HEK293 (cell line): Measurements from ENCODE around the gene MCAT.
A peak's percentile ranks its signal among the peaks of the same experiment; 100 is the strongest.

Source experiments
- CTCF ChIA-PET: fragments of 350-600 bp; formaldehyde crosslinking; extraction: SDS; loops from one replicate; lab custom pipeline; 2021; ENCODE audit warnings: antibody characterized with exemption; lab: Yijun Ruan, JAX
- POLR2A ChIA-PET: fragments of 300-600 bp; formaldehyde crosslinking; extraction: SDS; loops from one replicate; lab custom pipeline; 2020; ENCODE audit warnings: antibody characterized with exemption, inconsistent platforms; lab: Yijun Ruan, JAX
- H3K27ac ChIP-seq: fragments of 200-500 bp; sonication (Bioruptor generic); 2 replicates; pipeline ENCODE4 v1.5.1; 2014; ENCODE audit warnings: low read depth, low read length, control low read depth, inconsistent platforms; ENCODE audit errors: extremely low read depth
- H3K36me3 ChIP-seq, 2 experiments: fragments of 200-500 bp in 1 of 2; sonication (Bioruptor generic) in 1 of 2; 1 replicate in 1 of 2; 2 replicates in 1 of 2; pipeline ENCODE4 v1.5.1; 2014 to 2017; ENCODE audit warnings: inconsistent platforms in 2 of 2, low read length in 2 of 2; ENCODE audit not compliant: control insufficient read depth in 2 of 2, insufficient read depth in 1 of 2
- H3K4me1 ChIP-seq: fragments of 200-500 bp; sonication (Bioruptor generic); 2 replicates; pipeline ENCODE4 v1.5.1; 2014; ENCODE audit warnings: mild to moderate bottlenecking, low read length, inconsistent platforms; ENCODE audit not compliant: control insufficient read depth, insufficient read depth
- H3K4me3 ChIP-seq: 2 replicates; pipeline ENCODE4 v1.5.1; 2011; ENCODE audit warnings: low read depth, mild to moderate bottlenecking, control low read depth, low read length, moderate library complexity
- H3K9me3 ChIP-seq: fragments of 200-500 bp; sonication (Bioruptor generic); 2 replicates; pipeline ENCODE4 v1.5.1; 2014; ENCODE audit warnings: low read depth, low read length, inconsistent platforms; ENCODE audit not compliant: control insufficient read depth, insufficient read depth
- GLIS2 ChIP-seq: fragments of 450-650 bp; formaldehyde crosslinking; IDR thresholded peaks from 2 replicates; pipeline ENCODE4 v1.5.1; 2016; ENCODE audit warnings: missing biosample characterization, missing genetic modification characterization
- HOXC10 ChIP-seq: sonication (generic); formaldehyde crosslinking; IDR thresholded peaks from 2 replicates; pipeline ENCODE4 v1.8.1; 2023; ENCODE audit warnings: mild to moderate bottlenecking, missing genetic modification reagents
- HOXD13 ChIP-seq: sonication (generic); formaldehyde crosslinking; IDR thresholded peaks from 2 replicates; pipeline ENCODE4 v1.8.0; 2022; ENCODE audit warnings: missing genetic modification reagents, borderline replicate concordance
- KLF10 ChIP-seq: fragments of 450-650 bp; IDR thresholded peaks from 2 replicates; pipeline ENCODE4 v1.5.1; 2018; ENCODE audit warnings: missing biosample characterization, mild to moderate bottlenecking, missing genetic modification characterization
- MEIS1 ChIP-seq: sonication (generic); formaldehyde crosslinking; IDR thresholded peaks from 2 replicates; pipeline ENCODE4 v1.8.1; 2022; ENCODE audit warnings: missing genetic modification reagents, mild to moderate bottlenecking, borderline replicate concordance
- RBAK ChIP-seq: fragments of 450-650 bp; formaldehyde crosslinking; IDR thresholded peaks from 2 replicates; pipeline ENCODE4 v1.5.1; 2016; ENCODE audit warnings: missing biosample characterization, missing genetic modification characterization
- ZBTB49 ChIP-seq: fragments of 450-650 bp; formaldehyde crosslinking; IDR thresholded peaks from 2 replicates; pipeline ENCODE4 v1.5.1; 2016; ENCODE audit warnings: missing biosample characterization, missing genetic modification characterization, low read depth
- ZBTB7A ChIP-seq: fragments of 450-650 bp; formaldehyde crosslinking; IDR thresholded peaks from 2 replicates; pipeline ENCODE4 v1.5.1; 2016; ENCODE audit warnings: low read depth, missing biosample characterization, missing genetic modification characterization
- ZEB2 ChIP-seq: fragments of 450-650 bp; formaldehyde crosslinking; IDR thresholded peaks from 2 replicates; pipeline ENCODE4 v1.5.1; 2016; ENCODE audit warnings: missing biosample characterization, missing genetic modification characterization
- ZFHX2 ChIP-seq: fragments of 450-650 bp; formaldehyde crosslinking; conservative IDR thresholded peaks from 2 replicates; pipeline ENCODE4 v1.5.1; 2016; ENCODE audit warnings: missing biosample characterization, missing genetic modification characterization
- ZNF132 ChIP-seq: fragments of 450-650 bp; formaldehyde crosslinking; IDR thresholded peaks from 2 replicates; pipeline ENCODE4 v1.5.1; 2017; ENCODE audit warnings: missing biosample characterization, missing genetic modification characterization, borderline replicate concordance
- ZNF138 ChIP-seq: fragments of 450-650 bp; formaldehyde crosslinking; IDR thresholded peaks from 2 replicates; pipeline ENCODE4 v1.5.1; 2016; ENCODE audit warnings: missing biosample characterization, missing genetic modification characterization, borderline replicate concordance
- ZNF140 ChIP-seq: fragments of 450-650 bp; formaldehyde crosslinking; IDR thresholded peaks from 2 replicates; pipeline ENCODE4 v1.5.1; 2016; ENCODE audit warnings: missing biosample characterization, missing genetic modification characterization
- ZNF19 ChIP-seq: fragments of 450-650 bp; formaldehyde crosslinking; IDR thresholded peaks from 2 replicates; pipeline ENCODE4; 2016; ENCODE audit warnings: missing biosample characterization, missing genetic modification characterization, low read depth
- ZNF211 ChIP-seq: fragments of 450-650 bp; formaldehyde crosslinking; IDR thresholded peaks from 2 replicates; pipeline ENCODE4 v1.5.1; 2016; ENCODE audit warnings: low read depth, missing biosample characterization, missing genetic modification characterization
- ZNF23 ChIP-seq: fragments of 450-650 bp; formaldehyde crosslinking; IDR thresholded peaks from 2 replicates; pipeline ENCODE4 v1.5.1; 2016; ENCODE audit warnings: missing biosample characterization, missing genetic modification characterization, borderline replicate concordance
- ZNF354C ChIP-seq: fragments of 450-650 bp; formaldehyde crosslinking; IDR thresholded peaks from 2 replicates; pipeline ENCODE4 v1.5.1; 2016; ENCODE audit warnings: missing biosample characterization, missing genetic modification characterization, low read depth, borderline replicate concordance
- ZNF362 ChIP-seq: fragments of 450-650 bp; formaldehyde crosslinking; IDR thresholded peaks from 2 replicates; pipeline ENCODE4 v1.5.1; 2016; ENCODE audit warnings: missing biosample characterization, missing genetic modification characterization
- ZNF391 ChIP-seq: fragments of 450-650 bp; formaldehyde crosslinking; IDR thresholded peaks from 2 replicates; pipeline ENCODE4 v1.5.1; 2016; ENCODE audit warnings: low read depth, missing biosample characterization, missing genetic modification characterization, borderline replicate concordance
- ZNF394 ChIP-seq: fragments of 450-650 bp; formaldehyde crosslinking; IDR thresholded peaks from 2 replicates; pipeline ENCODE4 v1.5.1; 2016; ENCODE audit warnings: missing biosample characterization, missing genetic modification characterization, mild to moderate bottlenecking, moderate library complexity, borderline replicate concordance
- ZNF501 ChIP-seq: fragments of 450-650 bp; formaldehyde crosslinking; IDR thresholded peaks from 2 replicates; pipeline ENCODE4 v1.5.1; 2016; ENCODE audit warnings: missing biosample characterization, missing genetic modification characterization
- ZNF555 ChIP-seq: fragments of 450-650 bp; formaldehyde crosslinking; conservative IDR thresholded peaks from 2 replicates; pipeline ENCODE4 v1.5.1; 2017; ENCODE audit warnings: missing biosample characterization, mild to moderate bottlenecking, missing genetic modification characterization, inconsistent platforms
- ZNF585B ChIP-seq: fragments of 450-650 bp; formaldehyde crosslinking; IDR thresholded peaks from 2 replicates; pipeline ENCODE4 v1.5.1; 2016; ENCODE audit warnings: missing biosample characterization, missing genetic modification characterization
- ZNF600 ChIP-seq: fragments of 450-650 bp; formaldehyde crosslinking; IDR thresholded peaks from 2 replicates; pipeline ENCODE4 v1.5.1; 2016; ENCODE audit warnings: missing biosample characterization, missing genetic modification characterization
- ZNF623 ChIP-seq: fragments of 450-650 bp; formaldehyde crosslinking; IDR thresholded peaks from 2 replicates; pipeline ENCODE4 v1.5.1; 2016; ENCODE audit warnings: missing biosample characterization, missing genetic modification characterization
- ZNF629 ChIP-seq: fragments of 450-650 bp; formaldehyde crosslinking; IDR thresholded peaks from 2 replicates; pipeline ENCODE4 v1.5.1; 2017; ENCODE audit warnings: missing biosample characterization, missing genetic modification characterization
- ZNF645 ChIP-seq: fragments of 450-650 bp; formaldehyde crosslinking; IDR thresholded peaks from 2 replicates; pipeline ENCODE4; 2016; ENCODE audit warnings: missing biosample characterization, missing genetic modification characterization
- ZNF707 ChIP-seq: fragments of 450-650 bp; formaldehyde crosslinking; IDR thresholded peaks from 2 replicates; pipeline ENCODE4 v1.5.1; 2016; ENCODE audit warnings: missing biosample characterization, missing genetic modification characterization
- ZNF777 ChIP-seq: fragments of 450-650 bp; formaldehyde crosslinking; IDR thresholded peaks from 2 replicates; pipeline ENCODE4 v1.5.1; 2017; ENCODE audit warnings: missing biosample characterization, missing genetic modification characterization, borderline replicate concordance
- ZSCAN4 ChIP-seq: fragments of 450-650 bp; formaldehyde crosslinking; IDR thresholded peaks from 2 replicates; pipeline ENCODE4 v1.5.1; 2017; ENCODE audit warnings: missing biosample characterization, missing genetic modification characterization
- ZSCAN5A ChIP-seq: fragments of 450-650 bp; formaldehyde crosslinking; IDR thresholded peaks from 2 replicates; pipeline ENCODE4 v1.5.1; 2016; ENCODE audit warnings: missing biosample characterization, missing genetic modification characterization

MCAT gene

GRCh38 chr22:43142880-43143562 is at the start of gene MCAT:
MCAT (minus strand) TSS chr22:43143398; CDS start chr22:43143348, 50 bp downstream.
- H3K4me3 ChIP-seq = peak within 1 kb of the TSS; percentile 74
- peak within 1 kb of the TSS; percentile 68 for H3K27ac ChIP-seq
- peaks cover 3% of the 10 kb centered on the region; the same call in 1 of the 2 replicates for H3K4me1 ChIP-seq
- CTCF ChIA-PET = interaction anchor here (0.7 kb wide), 1 partner anchor 18 kb away, joined by 3 read pairs; no protein-coding TSS in a partner anchor
- POLR2A ChIA-PET = interaction anchor here (0.6 to 1.4 kb wide), 5 partner anchors 12 to 616 kb away, joined by 3 to 6 read pairs (median 4); no protein-coding TSS in a partner anchor
- no peaks in the 10 kb centered on the region for H3K9me3 ChIP-seq
- peaks cover 26 to 34% of the 10 kb centered on the region in 2 experiments for H3K36me3 ChIP-seq
- TF ChIP-seq ZNF23 = no peak
- TF ChIP-seq ZNF138 (tag by site-specific recombination) = no peak
- TF ChIP-seq MEIS1 = peak; percentile 35; the same call in 1 of the 2 replicates
- TF ChIP-seq ZNF629 (tag by site-specific recombination) = peak; percentile 52
- TF ChIP-seq ZEB2 (tag by site-specific recombination) = peak; percentile 70; the same call in 1 of the 2 replicates
- TF ChIP-seq ZBTB7A (tag by site-specific recombination) = no peak
- TF ChIP-seq ZNF777 (tag by site-specific recombination) = 0 out of 2 replicates have a peak, but pooled peaks have one; percentile 37
- TF ChIP-seq KLF10 (tag by site-specific recombination) = peak; percentile 65
- TF ChIP-seq ZNF585B (tag by site-specific recombination) = peak; percentile 4; the same call in 1 of the 2 replicates
- no peak; the same call in 1 of the 2 replicates for TF ChIP-seq ZNF391 (tag by site-specific recombination)
- no peak for TF ChIP-seq ZNF19
- TF ChIP-seq ZNF600 (tag by site-specific recombination) = peak; percentile 48; the same call in 1 of the 2 replicates
- no peak for TF ChIP-seq ZSCAN4 (tag by site-specific recombination)
- TF ChIP-seq ZNF555 (tag by site-specific recombination) = no peak
- TF ChIP-seq ZNF132 = no peak
- TF ChIP-seq RBAK (tag by site-specific recombination) = no peak
- TF ChIP-seq ZNF645 (tag by site-specific recombination) = no peak
- no peak for TF ChIP-seq ZNF140
- no peak for TF ChIP-seq ZNF362
- TF ChIP-seq HOXC10 = no peak
- peak; percentile 25; the same call in 1 of the 2 replicates for TF ChIP-seq GLIS2 (tag by site-specific recombination)
- TF ChIP-seq ZNF354C (tag by site-specific recombination) = no peak
- 0 out of 2 replicates have a peak, but pooled peaks have one; percentile 35 for TF ChIP-seq ZNF394
- no peak for TF ChIP-seq ZBTB49 (tag by site-specific recombination)
- TF ChIP-seq ZFHX2 (tag by site-specific recombination) = no peak; the same call in 1 of the 2 replicates
- peak; percentile 53; the same call in 1 of the 2 replicates for TF ChIP-seq ZSCAN5A (tag by site-specific recombination)
- TF ChIP-seq ZNF501 (tag by site-specific recombination) = 0 out of 2 replicates have a peak, but pooled peaks have one; percentile 32
- no peak for TF ChIP-seq ZNF623 (tag by site-specific recombination)
- TF ChIP-seq ZNF707 (tag by site-specific recombination) = no peak
- no peak for TF ChIP-seq HOXD13 (CRISPR knock-in tag)
- no peak for TF ChIP-seq ZNF211 (tag by site-specific recombination)
